DOHH2 (cell line): ENCODE measurements around the gene SGTA.

Experiments
- H3F3A ChIP-seq: fragments of 200-600 bp; sonication (generic), shearing (Covaris generic); 2 replicates; pipeline ENCODE4 v1.6.0; 2016; ENCODE audit warnings: antibody characterized with exemption, mild to moderate bottlenecking; ENCODE audit not compliant: control insufficient read depth, insufficient read depth
- H3K27ac ChIP-seq: fragments of 200-600 bp; sonication (generic); 2 replicates; pipeline ENCODE4 v1.5.1; 2014; ENCODE audit warnings: low read depth, mild to moderate bottlenecking, low read length, moderate library complexity
- H3K27me3 ChIP-seq: fragments of 200-600 bp; sonication (generic); 2 replicates; pipeline ENCODE4 v1.6.1; 2014; ENCODE audit warnings: mild to moderate bottlenecking, low read length, mixed read lengths; ENCODE audit not compliant: control insufficient read depth
- H3K36me3 ChIP-seq: fragments of 200-600 bp; sonication (generic); 2 replicates; pipeline ENCODE4 v1.6.1; 2014; ENCODE audit warnings: mild to moderate bottlenecking, low read length, moderate library complexity, mixed read lengths; ENCODE audit not compliant: control insufficient read depth
- H3K4me1 ChIP-seq: fragments of 200-600 bp; sonication (generic); 2 replicates; pipeline ENCODE4 v1.6.1; 2014; ENCODE audit warnings: mild to moderate bottlenecking, low read length, mixed read lengths; ENCODE audit not compliant: control insufficient read depth
- H3K4me2 ChIP-seq: fragments of 200-600 bp; sonication (generic); 2 replicates; pipeline ENCODE4 v1.6.0; 2014; ENCODE audit warnings: mild to moderate bottlenecking, low read length, moderate library complexity
- H3K4me3 ChIP-seq: fragments of 200-600 bp; sonication (generic); 2 replicates; pipeline ENCODE4 v1.5.1; 2014; ENCODE audit warnings: mild to moderate bottlenecking, low read length, mixed read lengths
- H3K79me2 ChIP-seq: fragments of 200-600 bp; sonication (generic); 2 replicates; pipeline ENCODE4 v1.6.1; 2014; ENCODE audit warnings: mild to moderate bottlenecking, low read length, mixed read lengths; ENCODE audit not compliant: control insufficient read depth
- H3K9me2 ChIP-seq: fragments of 200-600 bp; sonication (generic); replicated peaks from 2 replicates; pipeline ENCODE4 v1.6.1; 2014; ENCODE audit warnings: mild to moderate bottlenecking, low read length, mixed read lengths; ENCODE audit not compliant: control insufficient read depth
- H3K9me3 ChIP-seq: fragments of 200-600 bp; sonication (generic); 2 replicates; pipeline ENCODE4 v1.6.1; 2014; ENCODE audit warnings: antibody characterized with exemption, low read length, mixed read lengths; ENCODE audit not compliant: control insufficient read depth, insufficient read depth
- H4K20me1 ChIP-seq: fragments of 200-600 bp; sonication (generic); 2 replicates; pipeline ENCODE4 v1.6.0; 2014; ENCODE audit warnings: low read depth, mild to moderate bottlenecking, antibody characterized with exemption, low read length, moderate library complexity; ENCODE audit not compliant: control insufficient read depth, insufficient read depth
- CTCF ChIP-seq: fragments of 200-600 bp; sonication (generic); IDR thresholded peaks from one replicate; pipeline ENCODE4 v1.5.1; 2014; ENCODE audit warnings: antibody characterized with exemption, mild to moderate bottlenecking, low read depth, low read length; ENCODE audit not compliant: poor library complexity, severe bottlenecking
- EZH2phosphoT487 ChIP-seq: fragments of 200-600 bp; sonication (generic); IDR thresholded peaks from 2 replicates; pipeline ENCODE4 v1.6.1; 2017; ENCODE audit warnings: borderline replicate concordance, mild to moderate bottlenecking, antibody characterized with exemption, low read length, moderate library complexity, mixed read lengths

The SGTA gene

GRCh38 chr19:2799273-2800020 is 16.4 kb upstream of the SGTA start:
- Histone ChIP-seq H3K9me3 (no peaks in the 10 kb centered on the region), H3K27ac (no peak overlapping the region), H3K4me1 (no peaks in the 10 kb centered on the region), H3K9me2 (no peaks in the 10 kb centered on the region), H3K4me3 (no peak overlapping the region), H4K20me1 (no peaks in the 10 kb centered on the region), H3K79me2 (peaks cover 11% of the 10 kb centered on the region), H3K4me2 (no peak overlapping the region), H3K27me3 (no peaks in the 10 kb centered on the region), H3F3A (no peaks in the 10 kb centered on the region; the same call in 1 of the 2 replicates), H3K36me3 (peaks cover 87% of the 10 kb centered on the region)
- no peak for TF ChIP-seq EZH2phosphoT487
- no peak for TF ChIP-seq CTCF

GRCh38 chr19:2798733-2799132 is 15.7 kb upstream of the SGTA start:
- H3K4me2 ChIP-seq = no peak overlapping the region
- no peak for TF ChIP-seq EZH2phosphoT487
- no peak for TF ChIP-seq CTCF
- H3F3A ChIP-seq = no peaks in the 10 kb centered on the region; the same call in 1 of the 2 replicates
- no peaks in the 10 kb centered on the region for H3K9me3 ChIP-seq
- H4K20me1 ChIP-seq = no peaks in the 10 kb centered on the region
- H3K4me3 ChIP-seq = no peak overlapping the region
- peaks cover 17% of the 10 kb centered on the region for H3K79me2 ChIP-seq
- H3K9me2 ChIP-seq = no peaks in the 10 kb centered on the region
- H3K27me3 ChIP-seq = no peaks in the 10 kb centered on the region
- H3K27ac ChIP-seq = no peak overlapping the region
- H3K4me1 ChIP-seq = no peaks in the 10 kb centered on the region
- H3K36me3 ChIP-seq = peaks cover 90% of the 10 kb centered on the region

- Histone ChIP-seq H3K36me3 (peaks cover 92% of the 10 kb centered on the region), H3K4me1 (no peaks in the 10 kb centered on the region), H3K4me3 (no peak overlapping the region), H3K4me2 (no peak overlapping the region), H3K27me3 (no peaks in the 10 kb centered on the region), H3K9me2 (no peaks in the 10 kb centered on the region), H3K9me3 (no peaks in the 10 kb centered on the region), H3F3A (no peaks in the 10 kb centered on the region; the same call in 1 of the 2 replicates), H3K27ac (no peak overlapping the region), H3K79me2 (peaks cover 19% of the 10 kb centered on the region), H4K20me1 (no peaks in the 10 kb centered on the region)
- TF ChIP-seq EZH2phosphoT487 (no peak), CTCF (no peak)
Measured at GRCh38 chr19:2798158-2798685, 15.1 kb upstream of the SGTA start.
